GM12874 (cell line): ENCODE measurements around the gene PRKAG2.

Experiments used
- CTCF ChIP-seq: IDR thresholded peaks from 2 replicates; pipeline ENCODE4 v1.5.1; 2011; ENCODE audit warnings: low read depth, mild to moderate bottlenecking, control low read depth, low read length, moderate library complexity; ENCODE audit not compliant: insufficient read depth

The PRKAG2 gene

GRCh38 chr7:151552352-151553028 lies 324.4 kb downstream of the PRKAG2 start:
- TF ChIP-seq CTCF, result no peak

- TF ChIP-seq CTCF, result no peak
These were observed 325.1 kb downstream of the PRKAG2 start for GRCh38 chr7:151551820-151552219.

GRCh38 chr7:151550656-151551286 lies 326.1 kb downstream of the PRKAG2 start:
- no peak for TF ChIP-seq CTCF

- no peak for TF ChIP-seq CTCF
These were observed 327.3 kb downstream of the PRKAG2 start for GRCh38 chr7:151549644-151550043.

- TF ChIP-seq CTCF, result no peak
These were observed 327.8 kb downstream of the PRKAG2 start for GRCh38 chr7:151549083-151549482.

- no peak for TF ChIP-seq CTCF
These were observed 332.7 kb downstream of the PRKAG2 start for GRCh38 chr7:151544183-151544582.

- TF ChIP-seq CTCF, result no peak
These were observed 334.2 kb downstream of the PRKAG2 start for GRCh38 chr7:151542606-151543130.
